GM12878 (cell line): ENCODE results near the gene RASIP1. TPM values are rescaled to one million over a fixed set of nuclear protein-coding genes. Genes with fewer than 3 reads are reported as not detected.

Source experiments
- RBBP5 ChIP-seq: fragments of 200-600 bp; sonication (generic); conservative IDR thresholded peaks from 2 replicates; pipeline ENCODE4 v1.6.1; 2016
- ZNF384 ChIP-seq: IDR thresholded peaks from 2 replicates; pipeline ENCODE4 v1.6.1; 2012; ENCODE audit warnings: low read depth, mild to moderate bottlenecking, low read length, improper control_type of control experiment, borderline replicate concordance
- polyA plus RNA-seq, 11 experiments: library from polyadenylated mRNA; depleted of rRNA in 4 of 11; unstranded in 6 of 11; stranded (reverse) in 5 of 11; fragments of >200 nt; fragmentation: Nextera tagmentation in 4 of 11; fragmentation: Illumina TruSeq in 1 of 11; extraction: Ambion mirVana in 4 of 11; extraction: Trizol in 1 of 11; gene quantifications; 1 replicate in 1 of 11; 2 replicates in 10 of 11; pipeline versions ENCODE4 v1.2.1 to v1.2.3, GENCODE V29; 2011 to 2016; ENCODE audit warnings: inconsistent platforms in 2 of 11, missing spikeins in 2 of 11, low read depth in 1 of 11
- total RNA-seq, 4 experiments: library from RNA; depleted of rRNA in 3 of 4; stranded (reverse); fragments of >200 nt in 3 of 4; fragmentation: Illumina TruSeq in 1 of 4; extraction: Trizol in 1 of 4; gene quantifications; 2 replicates each; pipeline versions ENCODE4 v1.2.1 to v1.2.3, GENCODE V29; 2013 to 2021
- TF ChIP-seq, protein P1 (sequence below): fragments of 150-350 bp; IDR thresholded peaks from 2 replicates; pipeline ENCODE4 v1.6.1; 2016; ENCODE audit warnings: low read depth, low read length
- TF ChIP-seq, protein P2 (sequence below): fragments of 450-650 bp; IDR thresholded peaks from 2 replicates; pipeline ENCODE4 v1.6.1; 2018; ENCODE audit warnings: mild to moderate bottlenecking, low read depth, moderate library complexity; ENCODE audit not compliant: partially characterized antibody
- TF ChIP-seq, protein P3 (sequence below): IDR thresholded peaks from 2 replicates; pipeline ENCODE4 v1.6.1; 2011; ENCODE audit warnings: borderline replicate concordance, low read depth, mild to moderate bottlenecking, moderate library complexity, low read length; ENCODE audit not compliant: insufficient read depth, poor library complexity, severe bottlenecking

RASIP1 gene
- total and polyA plus RNA-seq, 10 of the 15 experiments (the other 5 are each of a cell fraction or from before 2014, with no cell fraction given), result 0.08 TPM; not detected in 9

DNA sequence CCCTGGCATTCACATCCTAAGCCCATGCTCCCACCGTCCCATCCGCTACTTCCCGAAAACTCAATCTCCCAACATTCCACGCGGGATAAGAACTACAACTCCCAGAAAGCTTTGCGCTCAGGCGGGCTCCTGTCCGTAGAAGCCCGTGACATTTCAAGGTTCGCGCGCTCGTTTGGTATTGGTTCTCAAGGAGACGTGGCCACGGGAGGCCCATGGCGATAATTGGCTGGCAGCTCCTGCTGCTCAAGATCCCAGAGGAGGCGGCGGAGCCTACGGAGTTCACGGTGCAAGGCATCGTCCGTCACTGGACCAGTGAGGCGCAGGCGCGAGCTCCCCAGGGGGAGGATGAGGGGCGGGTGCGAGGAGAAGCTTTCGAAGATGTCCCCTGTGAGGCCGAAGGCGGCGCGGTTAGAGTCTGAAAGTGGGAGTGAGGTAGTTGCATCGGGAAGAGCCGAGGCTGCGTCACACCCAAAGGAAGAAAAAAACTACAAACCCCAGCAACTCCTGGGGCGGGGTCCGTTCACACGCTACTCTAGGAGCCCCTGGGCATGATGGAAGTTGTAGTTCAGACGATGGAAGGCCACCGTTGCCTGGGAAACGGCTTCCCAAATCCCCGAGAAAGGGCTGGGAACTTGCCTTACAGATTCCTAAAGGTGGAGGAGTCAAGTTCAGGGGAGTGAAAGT is 19.7 kb downstream of the RASIP1 start (continued):
- TF ChIP-seq, protein P1, sequence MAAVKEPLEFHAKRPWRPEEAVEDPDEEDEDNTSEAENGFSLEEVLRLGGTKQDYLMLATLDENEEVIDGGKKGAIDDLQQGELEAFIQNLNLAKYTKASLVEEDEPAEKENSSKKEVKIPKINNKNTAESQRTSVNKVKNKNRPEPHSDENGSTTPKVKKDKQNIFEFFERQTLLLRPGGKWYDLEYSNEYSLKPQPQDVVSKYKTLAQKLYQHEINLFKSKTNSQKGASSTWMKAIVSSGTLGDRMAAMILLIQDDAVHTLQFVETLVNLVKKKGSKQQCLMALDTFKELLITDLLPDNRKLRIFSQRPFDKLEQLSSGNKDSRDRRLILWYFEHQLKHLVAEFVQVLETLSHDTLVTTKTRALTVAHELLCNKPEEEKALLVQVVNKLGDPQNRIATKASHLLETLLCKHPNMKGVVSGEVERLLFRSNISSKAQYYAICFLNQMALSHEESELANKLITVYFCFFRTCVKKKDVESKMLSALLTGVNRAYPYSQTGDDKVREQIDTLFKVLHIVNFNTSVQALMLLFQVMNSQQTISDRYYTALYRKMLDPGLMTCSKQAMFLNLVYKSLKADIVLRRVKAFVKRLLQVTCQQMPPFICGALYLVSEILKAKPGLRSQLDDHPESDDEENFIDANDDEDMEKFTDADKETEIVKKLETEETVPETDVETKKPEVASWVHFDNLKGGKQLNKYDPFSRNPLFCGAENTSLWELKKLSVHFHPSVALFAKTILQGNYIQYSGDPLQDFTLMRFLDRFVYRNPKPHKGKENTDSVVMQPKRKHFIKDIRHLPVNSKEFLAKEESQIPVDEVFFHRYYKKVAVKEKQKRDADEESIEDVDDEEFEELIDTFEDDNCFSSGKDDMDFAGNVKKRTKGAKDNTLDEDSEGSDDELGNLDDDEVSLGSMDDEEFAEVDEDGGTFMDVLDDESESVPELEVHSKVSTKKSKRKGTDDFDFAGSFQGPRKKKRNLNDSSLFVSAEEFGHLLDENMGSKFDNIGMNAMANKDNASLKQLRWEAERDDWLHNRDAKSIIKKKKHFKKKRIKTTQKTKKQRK, result no peak
- TF ChIP-seq RBBP5 (no peak), ZNF384 (no peak)
- TF ChIP-seq, protein P2, sequence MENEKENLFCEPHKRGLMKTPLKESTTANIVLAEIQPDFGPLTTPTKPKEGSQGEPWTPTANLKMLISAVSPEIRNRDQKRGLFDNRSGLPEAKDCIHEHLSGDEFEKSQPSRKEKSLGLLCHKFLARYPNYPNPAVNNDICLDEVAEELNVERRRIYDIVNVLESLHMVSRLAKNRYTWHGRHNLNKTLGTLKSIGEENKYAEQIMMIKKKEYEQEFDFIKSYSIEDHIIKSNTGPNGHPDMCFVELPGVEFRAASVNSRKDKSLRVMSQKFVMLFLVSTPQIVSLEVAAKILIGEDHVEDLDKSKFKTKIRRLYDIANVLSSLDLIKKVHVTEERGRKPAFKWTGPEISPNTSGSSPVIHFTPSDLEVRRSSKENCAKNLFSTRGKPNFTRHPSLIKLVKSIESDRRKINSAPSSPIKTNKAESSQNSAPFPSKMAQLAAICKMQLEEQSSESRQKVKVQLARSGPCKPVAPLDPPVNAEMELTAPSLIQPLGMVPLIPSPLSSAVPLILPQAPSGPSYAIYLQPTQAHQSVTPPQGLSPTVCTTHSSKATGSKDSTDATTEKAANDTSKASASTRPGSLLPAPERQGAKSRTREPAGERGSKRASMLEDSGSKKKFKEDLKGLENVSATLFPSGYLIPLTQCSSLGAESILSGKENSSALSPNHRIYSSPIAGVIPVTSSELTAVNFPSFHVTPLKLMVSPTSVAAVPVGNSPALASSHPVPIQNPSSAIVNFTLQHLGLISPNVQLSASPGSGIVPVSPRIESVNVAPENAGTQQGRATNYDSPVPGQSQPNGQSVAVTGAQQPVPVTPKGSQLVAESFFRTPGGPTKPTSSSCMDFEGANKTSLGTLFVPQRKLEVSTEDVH, result no peak
- TF ChIP-seq, protein P3, sequence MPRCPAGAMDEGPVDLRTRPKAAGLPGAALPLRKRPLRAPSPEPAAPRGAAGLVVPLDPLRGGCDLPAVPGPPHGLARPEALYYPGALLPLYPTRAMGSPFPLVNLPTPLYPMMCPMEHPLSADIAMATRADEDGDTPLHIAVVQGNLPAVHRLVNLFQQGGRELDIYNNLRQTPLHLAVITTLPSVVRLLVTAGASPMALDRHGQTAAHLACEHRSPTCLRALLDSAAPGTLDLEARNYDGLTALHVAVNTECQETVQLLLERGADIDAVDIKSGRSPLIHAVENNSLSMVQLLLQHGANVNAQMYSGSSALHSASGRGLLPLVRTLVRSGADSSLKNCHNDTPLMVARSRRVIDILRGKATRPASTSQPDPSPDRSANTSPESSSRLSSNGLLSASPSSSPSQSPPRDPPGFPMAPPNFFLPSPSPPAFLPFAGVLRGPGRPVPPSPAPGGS, result no peak
